Measurements from ENCODE around the gene MMP24OS. TPM values are rescaled to one million over a fixed set of nuclear protein-coding genes. Genes with fewer than 3 reads are reported as not detected.

Gene MMP24OS
- polyA plus RNA-seq, 3 donors, result 22.7 to 38.8 (median 32.3) TPM

DNA sequence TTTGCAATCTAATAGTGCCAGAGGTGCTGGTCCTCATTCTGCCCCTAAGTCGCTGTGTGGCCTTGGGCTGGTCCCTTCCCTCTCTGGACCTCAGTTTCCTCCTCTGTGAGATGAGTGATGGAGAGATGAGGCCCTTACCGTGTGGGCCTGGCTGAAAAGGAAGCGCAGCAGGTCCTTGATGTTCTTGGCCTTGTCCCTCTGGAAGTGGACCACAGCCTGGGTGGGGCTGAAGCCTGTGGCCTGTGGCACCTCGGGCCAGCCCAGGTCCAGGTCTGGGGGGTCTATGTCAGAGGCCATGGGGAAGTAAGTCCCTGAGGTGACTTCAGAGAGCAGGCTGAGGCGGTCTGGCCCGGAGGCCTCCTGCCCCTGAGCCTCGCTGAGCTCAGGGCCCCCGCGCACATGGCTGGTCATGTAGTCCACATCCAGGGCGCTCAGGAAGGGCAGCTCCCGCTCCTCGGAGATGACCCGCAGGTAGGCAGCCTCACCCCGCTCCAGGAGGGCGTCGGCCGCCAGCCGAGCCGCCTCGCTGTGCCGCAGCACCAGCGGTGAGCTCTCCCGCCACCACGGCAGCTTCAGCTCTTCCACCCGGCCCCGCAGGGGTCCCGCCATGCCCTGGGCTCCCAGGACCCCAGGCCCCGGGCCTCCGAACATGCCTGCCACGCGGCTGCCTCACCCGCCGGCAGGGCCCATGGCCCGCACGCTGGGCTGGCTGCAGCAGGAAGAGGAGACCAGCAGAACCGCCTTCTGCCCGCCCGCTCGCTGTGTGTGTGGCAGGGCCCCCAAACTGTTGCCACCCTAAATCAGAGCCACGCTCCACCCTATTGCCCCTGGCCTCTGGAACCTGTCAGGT lies 14.0 kb upstream of the MMP24OS start, which contains the start of gene FAM83C:
Gene FAM83C, minus strand, starts transcription at position 772 of the 850 bp plus-strand sequence. Its CDS starts 121 bp downstream, at position 651.
- no peak for DNase-seq (ENCODE audit: low read depth in 3 of 3, low spot score in 2 of 3)

DNA sequence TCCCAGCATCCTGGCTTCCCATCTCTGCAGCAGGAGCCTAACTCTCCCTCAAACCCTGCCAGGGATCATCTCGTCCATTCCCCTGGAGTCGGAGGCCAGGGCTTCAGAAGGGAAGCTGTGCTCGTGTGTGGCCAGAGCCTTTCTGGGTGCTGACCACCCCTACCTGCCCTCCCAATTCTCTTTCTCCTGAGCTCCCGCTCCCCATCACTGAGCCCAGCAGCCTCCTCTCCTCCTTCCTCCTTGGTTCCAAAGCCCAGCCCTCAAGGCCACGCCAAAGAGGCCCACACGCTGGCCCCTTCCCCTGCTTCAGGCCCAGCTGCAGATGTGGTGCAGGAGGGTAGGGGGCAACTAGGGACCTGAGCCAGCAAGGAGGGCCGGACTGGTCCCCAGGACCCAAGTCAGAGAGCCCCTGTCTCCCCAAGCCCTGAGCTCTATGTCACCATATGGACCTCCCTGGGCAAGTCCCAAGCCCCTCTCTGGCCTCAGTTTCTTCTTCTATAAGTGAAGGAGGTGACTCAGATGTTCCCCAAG lies 13.0 kb upstream of the MMP24OS start:
- no peak for DNase-seq (ENCODE audit: low read depth in 3 of 3, low spot score in 2 of 3)

DNA sequence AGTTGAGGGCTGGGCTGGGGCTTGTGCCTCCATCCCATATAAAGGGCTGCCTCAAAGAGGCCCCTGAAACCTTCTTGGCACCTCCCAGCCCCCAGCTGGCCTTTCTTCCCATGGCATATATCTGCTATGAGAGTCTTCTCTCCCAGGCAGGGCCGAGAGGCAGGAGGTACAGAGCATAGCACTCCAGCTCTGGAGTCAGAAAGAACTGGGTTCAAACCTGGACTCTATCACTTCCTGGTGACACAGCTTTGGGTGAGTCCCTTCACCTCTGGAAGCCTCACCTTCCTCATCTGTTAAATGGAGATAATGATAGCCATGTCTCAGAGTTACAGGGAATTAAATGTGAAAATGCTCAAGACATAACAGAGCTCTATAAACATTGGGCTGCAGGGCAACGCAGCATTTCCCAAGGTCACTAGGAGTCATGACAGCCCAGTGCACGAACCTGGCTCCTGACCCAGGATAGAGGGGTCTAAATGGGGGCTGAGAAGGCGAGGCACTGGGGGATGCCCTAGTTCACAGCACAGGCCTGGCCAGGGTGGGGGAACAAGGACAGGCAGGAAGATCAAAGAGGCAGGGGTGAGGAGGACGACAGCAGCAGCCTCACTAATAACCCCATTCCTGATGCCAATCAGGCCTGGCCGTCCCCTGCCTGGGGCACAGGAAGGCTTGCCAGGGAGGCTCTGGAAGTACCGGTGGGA lies 12.4 kb upstream of the MMP24OS start:
- no peak for DNase-seq (ENCODE audit: low read depth in 3 of 3, low spot score in 2 of 3)

DNA sequence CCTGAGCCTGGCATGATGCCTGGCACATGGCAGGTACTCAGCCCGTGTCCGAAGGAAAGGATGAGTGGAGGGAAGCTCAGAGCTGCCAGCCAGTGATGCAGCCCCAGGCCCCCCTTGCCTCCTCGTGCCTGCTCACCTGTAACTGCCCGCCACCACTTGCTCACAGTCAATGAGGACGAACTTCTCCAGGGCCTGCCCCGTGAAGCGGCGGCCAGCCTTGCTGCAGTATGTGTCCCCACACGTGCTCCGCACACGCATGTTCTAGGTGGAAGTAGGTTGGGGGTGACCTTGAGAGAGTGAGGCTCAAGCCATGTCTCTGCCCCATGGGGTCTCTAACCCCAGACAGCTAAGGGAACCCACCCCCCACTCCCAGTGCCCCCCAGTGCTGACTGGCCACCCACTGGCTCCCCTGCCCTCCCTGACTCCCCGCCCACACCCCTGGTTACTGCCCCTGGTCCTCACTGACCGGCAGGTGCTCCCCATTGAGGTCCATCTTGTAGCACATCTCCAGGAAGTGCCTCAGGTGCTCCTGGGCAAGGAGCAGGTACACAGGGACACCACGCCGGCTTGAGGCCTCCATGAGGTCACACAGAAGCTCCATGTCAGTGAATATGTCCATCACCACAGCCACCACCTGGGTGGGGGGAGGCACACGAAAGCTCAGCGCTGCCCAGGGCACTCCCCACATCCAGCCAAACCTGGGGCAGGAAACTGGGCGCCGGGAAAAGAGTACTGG lies 10.6 kb upstream of the MMP24OS start:
- no peak for DNase-seq (ENCODE audit: low read depth in 3 of 3, low spot score in 2 of 3)

DNA sequence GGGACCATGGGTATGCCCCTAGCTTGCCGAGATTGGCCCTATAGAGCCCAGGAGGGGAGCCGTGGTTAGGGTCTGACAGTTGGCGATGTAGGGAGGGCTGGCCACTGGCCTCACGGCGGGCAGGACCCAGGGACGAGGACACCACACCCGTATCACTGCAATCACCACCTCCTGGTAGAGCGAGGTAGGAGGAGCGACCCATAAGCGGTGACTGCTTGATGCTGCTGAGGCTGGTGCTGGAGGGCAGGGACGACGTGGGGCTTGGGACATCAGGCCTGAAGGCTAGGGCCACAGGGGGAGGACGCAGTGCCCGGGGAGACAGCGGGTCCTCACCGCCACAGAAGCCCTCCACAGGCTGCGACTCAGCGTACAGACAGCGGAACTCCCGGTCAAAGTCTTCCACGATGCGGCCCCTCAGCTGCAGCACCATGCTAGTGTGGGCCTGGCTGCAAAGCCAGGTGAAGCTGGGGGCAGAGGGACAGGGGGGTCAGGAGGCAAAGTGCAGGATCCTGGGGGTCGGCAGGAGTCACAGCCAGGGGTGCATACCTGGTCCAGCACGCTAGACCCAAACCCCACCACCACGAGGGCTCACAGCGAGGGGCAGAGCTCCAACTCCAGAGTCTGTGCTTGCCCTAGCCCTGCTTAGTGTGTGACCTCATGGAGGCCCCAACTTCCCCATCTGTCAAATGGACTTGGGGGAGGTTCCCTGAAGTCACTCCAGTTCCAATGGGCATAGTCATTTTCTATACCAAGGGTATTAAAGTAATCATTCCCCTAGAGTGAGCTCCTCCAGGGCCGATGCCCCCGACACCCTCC lies 9.8 kb upstream of the MMP24OS start:
- no peak for DNase-seq (ENCODE audit: low read depth in 3 of 3, low spot score in 2 of 3)

DNA sequence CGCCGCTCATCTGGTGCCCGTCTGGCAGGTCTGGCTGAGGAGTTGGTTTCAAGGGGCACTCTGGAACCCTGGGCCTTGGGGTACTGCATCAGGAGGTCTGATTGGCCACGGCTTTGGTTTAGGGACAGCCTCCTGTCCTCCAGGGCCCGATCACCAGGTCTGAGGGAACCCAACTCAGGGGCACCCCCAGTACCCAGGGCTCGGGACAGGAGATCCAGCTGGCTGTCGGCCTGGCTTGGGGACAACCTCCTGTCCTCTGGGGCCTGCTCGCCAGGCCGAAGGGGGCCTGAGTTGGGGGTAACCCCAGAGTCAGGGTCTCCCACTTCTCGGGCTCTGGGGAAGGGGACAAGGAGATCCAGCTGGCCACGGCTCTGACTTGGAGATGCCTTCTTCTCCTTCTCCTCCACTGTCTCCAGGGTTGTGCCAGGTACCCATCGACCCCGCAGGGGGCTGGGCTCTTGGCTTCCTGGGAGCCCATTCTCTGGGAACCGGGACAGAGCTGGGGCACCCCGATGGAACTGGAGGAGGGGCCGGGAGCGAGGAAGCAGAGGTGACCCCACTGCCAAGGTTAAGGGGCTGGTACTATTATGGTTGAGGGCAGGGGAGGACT lies 9.1 kb upstream of the MMP24OS start:
- no peak for DNase-seq (ENCODE audit: low read depth in 3 of 3, low spot score in 2 of 3)

DNA sequence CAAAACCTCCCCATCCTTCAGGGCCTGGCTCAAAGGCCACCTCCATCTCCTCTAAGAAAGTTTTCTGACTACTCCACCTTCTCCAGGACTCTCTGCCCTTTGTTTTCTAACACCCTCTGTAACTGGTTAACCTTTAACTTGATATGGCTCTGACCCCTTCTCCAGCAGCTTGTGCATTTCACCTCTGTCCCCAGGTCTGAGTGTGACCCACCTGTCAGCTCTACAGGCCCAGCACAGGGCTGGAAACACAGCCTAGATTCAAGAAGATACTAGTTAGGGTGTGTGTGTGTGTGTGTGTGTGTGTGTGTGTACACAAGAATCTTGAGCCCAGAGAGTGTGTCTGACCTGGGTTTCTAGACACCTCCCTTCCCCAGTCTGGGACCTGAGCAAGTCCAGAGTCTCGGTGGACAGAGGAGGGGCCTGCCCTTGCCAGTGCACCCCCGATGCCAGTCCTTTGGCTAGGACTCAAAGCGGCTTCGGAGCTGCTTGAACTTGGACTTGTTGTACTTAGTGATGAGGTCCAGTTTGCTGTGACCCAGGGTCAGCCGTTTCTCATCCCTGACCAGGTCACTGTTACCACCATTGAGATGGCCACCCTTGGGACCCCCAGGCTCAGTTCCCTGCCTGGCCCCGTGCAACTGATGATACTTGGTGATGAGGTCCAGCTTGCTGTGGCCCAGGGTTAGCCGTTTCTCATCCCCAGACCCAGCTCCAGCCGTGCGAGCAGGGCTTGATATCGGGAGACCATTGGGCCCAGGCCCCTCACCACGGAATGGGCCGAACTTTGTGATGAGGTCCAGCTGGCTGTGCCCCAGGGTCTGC lies 8.4 kb upstream of the MMP24OS start:
- no peak for DNase-seq (ENCODE audit: low read depth in 3 of 3, low spot score in 2 of 3)

DNA sequence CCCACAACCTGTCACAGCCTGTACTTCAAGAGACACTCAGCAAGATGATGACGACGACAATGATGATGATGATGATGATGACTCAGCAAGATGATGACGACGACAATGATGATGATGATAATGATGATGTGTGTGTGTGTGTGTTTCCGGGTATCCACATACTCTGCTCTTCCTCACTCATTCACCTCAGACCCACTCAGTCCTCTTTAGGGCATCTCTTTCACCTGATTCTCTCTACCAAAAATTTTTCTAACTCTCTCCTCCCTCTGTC lies 7.8 kb upstream of the MMP24OS start:
- no peak for DNase-seq (ENCODE audit: low read depth in 3 of 3, low spot score in 2 of 3)

DNA sequence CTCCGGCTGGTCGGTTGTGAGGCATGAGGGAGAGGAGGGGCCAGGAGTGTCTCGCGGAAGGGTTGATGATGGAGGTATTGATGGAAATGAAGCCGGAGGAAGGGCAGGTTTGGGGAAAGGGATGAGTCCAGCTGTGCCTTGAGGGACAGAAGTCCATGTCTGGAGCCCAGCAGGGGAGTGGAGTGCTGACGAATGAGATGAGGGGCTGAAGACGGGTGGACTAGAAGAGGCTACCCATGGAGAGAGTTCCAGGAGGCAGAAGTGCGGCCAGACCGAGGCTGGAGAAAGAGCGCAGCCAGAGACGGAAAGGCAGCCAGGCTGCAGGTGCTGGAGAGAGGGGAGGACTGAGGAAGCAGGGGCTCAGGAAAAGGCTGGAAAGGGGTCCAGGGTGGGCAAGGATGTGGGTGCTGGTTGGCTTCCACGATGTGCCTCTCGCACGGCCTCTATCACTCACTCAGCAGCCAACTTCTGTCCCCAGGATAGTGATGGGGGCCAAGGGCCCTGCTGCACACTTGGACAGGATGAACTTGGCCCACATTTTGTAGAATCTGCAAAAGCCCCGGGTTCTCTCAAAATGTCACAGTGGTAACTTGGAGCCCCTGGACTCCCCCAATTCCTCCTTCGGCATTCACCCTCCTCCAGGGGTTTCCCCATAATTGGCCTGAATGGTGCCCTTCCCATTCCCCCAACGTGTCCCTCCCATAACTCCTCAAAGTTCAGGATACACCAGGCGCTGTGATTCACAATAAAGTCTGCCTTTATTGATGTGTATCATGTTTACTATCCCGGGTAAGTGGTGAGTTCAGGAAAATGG lies 7.3 kb upstream of the MMP24OS start:
- DNase-seq (ENCODE audit: low read depth in 3 of 3, low spot score in 2 of 3), result no peak

DNA sequence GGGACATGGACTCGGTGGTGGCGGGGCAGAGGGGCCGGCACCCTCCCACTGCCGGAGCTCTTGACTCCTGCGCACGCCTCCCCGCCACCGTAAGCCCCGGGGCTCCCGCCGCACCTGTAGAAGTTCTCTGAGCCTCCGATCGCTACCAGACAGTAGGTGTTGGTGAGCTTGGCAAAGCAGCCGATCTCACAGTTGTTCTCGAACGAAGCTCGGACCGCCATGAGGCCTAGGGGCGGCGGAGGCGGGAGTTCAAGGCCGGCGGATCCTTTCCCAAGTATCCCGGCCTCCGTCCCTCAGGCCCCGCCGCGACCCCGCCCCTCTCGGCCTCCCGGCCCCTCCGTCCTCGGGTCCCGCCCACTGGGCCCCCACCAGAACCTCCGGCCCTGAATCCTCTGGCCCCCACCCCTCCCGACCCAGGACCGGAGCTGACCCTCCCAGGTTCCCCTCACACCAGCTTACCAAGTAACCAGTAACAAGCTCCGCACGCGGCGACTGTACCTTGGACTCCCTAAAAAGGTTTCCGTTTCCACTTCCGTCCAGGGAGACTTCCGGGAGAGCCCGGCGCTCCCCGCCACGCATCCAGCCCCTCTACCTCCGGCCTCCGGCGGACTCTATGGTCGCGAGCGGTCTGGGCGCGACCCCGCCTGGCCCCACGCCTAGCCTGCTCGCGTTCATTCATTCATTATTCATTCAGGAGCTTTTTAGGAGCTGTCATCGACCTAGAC lies 6.5 kb upstream of the MMP24OS start, which contains the start of gene EIF6:
Gene EIF6, minus strand, starts transcription at position 506 of the 725 bp plus-strand sequence. Its CDS starts 285 bp downstream, at position 221.
- peak in 2 of 3 donors; percentile 72 to 74 for DNase-seq (ENCODE audit: low read depth in 3 of 3, low spot score in 2 of 3)

DNA sequence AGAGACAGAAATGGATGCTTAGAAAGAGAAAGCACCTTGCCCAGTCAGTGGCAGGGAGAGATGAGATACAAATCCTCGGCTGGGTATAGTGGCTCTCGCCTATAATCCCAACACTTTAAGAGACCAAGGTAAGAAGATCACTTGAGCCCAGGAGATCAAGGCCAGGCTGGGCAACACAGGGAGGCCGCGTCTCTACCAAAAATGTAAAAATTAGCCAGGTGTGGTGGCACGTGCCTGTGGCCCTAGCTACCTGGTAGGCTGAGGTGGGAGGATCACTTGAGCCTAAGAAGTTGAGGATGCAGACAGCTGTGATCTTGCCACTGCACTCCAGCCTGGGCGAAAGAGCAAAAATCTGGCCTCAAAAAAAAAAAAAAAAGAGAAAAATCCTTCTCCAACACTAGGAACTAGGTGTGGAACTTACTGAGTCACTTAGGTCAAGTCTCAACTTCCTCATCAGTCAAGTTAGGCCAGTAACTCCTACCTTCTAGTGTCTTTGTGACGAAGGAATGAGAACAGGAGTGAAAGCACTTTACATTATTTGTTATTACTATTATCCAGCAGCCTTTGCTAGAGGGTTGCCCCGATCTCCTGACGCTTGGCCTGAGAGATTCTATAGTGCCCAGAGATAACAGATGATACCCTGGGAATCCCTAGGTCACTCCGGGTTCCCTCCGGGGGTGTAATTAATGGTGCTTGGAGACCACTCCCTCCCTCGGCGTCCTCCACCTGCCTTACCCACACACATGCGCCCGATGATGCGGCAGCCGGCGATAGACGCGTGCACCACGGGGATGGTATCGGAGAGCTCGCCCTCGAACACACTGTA lies 5.7 kb upstream of the MMP24OS start:
- no peak for DNase-seq (ENCODE audit: low read depth in 3 of 3, low spot score in 2 of 3)

DNA sequence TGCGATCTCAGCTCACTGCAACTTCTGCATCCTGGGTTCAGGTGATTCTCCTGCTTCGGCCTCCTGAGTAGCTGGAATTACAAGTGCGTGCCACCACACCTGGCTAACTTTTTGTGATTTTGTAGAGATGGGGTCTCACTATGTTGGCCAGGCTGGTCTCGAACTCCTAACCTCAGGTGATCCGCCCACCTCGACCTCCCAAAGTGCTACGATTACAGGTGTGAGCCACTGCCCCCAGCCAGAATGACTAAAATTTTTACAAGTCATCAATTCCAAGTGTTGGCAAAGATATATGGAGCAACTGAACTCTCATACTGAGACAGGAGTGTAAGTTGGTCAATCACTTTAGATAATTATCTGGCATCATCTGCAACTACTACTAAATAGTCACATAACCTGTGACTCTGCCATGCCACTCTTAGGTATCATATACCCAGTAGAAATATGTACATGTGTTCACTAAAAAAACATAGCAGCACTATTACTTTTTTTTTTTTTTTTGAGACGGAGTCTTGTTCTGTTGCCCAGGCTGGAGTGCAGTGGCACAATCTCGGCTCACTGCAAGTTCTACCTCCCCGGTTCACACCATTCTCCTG lies 3.7 kb upstream of the MMP24OS start:
- no peak for DNase-seq (ENCODE audit: low read depth in 3 of 3, low spot score in 2 of 3)

DNA sequence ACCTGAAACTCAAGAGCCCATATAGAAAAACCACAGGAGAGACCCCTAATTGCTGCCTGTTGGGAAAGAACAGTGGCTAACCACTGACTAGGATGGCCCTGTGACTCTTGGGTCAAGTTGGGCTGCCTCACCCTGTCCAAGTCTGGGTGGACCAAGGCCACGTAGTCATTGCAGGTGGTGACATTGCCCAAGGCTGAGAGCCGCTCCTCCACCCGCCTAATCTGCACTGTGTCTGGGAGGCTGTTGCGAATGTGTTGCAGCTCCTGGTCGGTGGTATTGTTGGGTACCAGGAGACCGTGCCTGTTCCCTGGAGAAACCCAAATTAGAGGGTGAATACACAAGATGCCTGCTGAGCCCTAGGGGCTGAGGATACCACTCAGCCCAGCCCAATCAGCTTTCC lies 2.6 kb upstream of the MMP24OS start:
- no peak for DNase-seq (ENCODE audit: low read depth in 3 of 3, low spot score in 2 of 3)

DNA sequence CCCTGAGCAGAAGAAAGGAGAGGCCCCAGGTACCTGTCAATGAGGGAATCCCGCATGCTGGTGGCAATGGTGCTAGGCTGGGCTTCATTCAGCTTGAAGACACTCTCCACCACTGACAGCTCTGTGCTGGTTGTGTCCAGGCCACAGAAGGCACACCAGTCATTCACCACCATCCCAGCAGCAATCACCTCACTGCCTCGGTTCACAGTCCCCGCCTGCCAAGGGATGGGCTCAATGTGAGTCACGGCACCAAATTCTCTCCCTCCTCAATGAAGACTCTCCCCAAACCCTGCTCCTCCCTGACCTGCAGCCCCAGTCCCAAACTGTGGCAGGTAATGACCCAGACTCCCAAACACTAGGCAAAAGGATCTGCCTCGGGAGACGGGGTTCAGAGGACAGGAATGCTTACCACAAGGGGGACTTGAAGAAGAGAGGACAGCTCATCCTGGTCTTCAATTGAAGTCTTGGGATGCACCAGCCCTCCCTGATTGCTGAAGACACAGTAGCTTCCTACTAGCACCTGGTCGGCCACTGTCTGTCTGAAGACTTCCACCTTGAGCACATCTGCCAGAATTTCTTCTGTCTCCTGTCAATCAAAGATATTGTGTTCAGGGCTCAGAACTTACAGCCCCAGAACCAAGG lies 1.7 kb upstream of the MMP24OS start:
- DNase-seq (ENCODE audit: low read depth in 3 of 3, low spot score in 2 of 3), result no peak

DNA sequence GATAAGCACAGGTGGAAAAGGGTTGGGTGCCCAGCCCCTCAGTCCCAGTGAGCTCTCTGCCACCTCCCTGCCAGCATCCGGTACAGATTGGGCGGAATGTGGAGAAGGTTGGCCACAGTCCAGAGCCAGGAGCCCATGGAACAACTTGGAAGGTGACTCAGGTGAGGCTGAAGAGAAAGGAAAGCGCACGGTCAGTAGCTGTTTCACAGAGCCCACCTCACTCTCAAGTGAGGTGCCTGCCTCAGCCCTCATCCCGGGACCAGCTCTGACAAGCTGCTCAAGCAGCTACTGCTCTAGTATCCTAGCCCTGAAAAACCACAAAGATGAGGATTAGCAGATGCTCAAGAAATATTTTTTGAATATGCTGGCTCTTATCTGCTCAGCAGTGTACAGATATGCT lies 1.1 kb upstream of the MMP24OS start:
- DNase-seq (ENCODE audit: low read depth in 3 of 3, low spot score in 2 of 3), result no peak

DNA sequence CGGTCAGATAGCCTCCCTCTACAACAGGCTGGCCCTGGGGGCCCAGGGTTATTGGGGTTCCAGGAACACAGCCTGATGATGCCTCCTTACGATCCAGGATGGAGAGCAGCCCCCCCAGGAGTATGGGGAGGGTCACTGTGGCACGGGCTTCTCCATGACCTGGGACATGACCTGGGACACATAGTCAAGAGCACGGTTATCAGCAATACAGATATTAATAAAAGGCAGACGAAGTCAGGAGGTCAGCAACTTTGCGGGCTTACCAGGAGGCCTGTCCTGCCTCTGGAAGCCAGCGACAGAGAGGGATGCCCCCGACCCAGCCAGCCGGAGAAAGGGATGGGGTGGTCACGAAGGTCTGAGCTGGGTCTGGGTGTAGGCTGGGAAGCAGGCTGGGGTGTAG lies 795 bp downstream of the MMP24OS start:
- DNase-seq (ENCODE audit: low read depth in 3 of 3, low spot score in 2 of 3), result no peak

Measured in right renal cortex interstitium (tissue), 3 donors.